ENCODE data around the gene PRDM15.
A peak's percentile ranks its signal among the peaks of the same experiment; 100 is the strongest.

PRDM15 gene

DNA sequence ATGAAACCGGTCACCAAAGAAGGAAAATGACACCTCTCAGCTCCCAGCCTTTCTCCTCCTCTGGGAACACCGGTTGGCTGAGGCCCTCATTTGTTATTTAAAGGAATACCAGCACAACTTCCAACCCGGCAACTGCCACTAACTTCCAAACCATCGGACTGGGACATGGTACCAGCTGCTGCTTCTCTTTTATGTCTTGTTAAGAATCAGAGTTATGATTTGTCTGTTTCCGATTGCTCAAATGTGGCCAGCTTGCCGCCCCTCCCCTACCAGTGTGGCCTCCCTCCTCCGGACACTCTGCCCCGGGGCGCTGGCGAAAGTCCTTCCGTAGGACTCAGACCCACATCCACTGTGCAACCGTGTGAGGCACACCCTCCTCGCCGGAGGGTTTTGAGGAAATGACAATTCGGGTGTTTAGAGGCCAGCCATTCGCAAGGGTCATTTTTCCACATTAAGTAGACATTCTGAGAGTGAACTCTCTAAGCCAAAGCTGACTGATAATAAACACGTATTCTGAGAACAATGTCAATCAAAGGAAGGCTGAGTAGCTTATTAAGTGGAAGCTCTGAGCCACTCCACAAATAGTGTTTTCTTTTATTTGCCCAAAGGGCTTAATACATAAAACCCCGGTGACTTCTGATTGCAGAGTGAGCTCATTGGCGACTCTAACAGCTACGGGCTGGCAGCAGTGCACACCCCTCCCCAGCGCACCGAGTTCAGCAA is 117.8 kb downstream of the PRDM15 start:
- peak; percentile 63 for DNase-seq

DNA sequence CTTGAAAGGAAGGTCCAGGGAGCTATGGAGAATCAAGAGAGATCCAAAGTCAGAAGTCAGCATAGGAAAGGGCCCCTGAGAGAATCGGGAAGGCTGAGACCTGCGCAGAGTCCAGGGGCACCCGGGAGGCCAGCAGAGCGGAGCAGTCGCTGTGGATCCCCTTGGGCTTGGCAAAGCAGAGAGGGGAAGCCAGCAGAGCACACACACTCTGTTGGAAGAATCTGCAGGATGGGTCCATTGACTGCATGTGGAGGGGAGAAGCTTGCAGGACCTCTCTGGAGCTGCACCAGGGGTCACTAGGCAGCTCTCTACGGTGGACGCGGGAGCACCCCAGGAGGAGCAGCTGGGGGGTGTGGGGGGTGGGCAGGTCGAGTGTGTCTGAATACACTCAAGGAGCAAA is 118.7 kb downstream of the PRDM15 start:
- no peak for DNase-seq

DNA sequence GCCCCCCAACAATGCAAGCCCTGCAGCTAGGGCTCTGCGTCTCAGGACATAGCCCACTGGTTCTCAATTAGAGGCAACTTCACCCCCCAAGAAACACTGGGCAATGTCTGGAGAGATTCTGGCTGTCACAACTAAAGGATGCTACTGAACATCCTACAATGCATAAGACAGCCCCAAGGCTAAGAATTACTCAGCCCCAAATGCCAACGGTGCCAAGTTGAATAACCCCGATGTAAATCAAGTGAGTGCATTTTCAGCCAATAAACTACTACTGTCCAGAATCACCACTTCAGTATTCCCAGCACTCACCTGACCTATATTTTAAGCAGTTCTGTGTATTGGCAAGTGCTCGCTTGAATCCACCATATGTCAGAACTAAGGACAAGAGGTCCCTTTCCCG is 119.2 kb downstream of the PRDM15 start:
- no peak for DNase-seq

DNA sequence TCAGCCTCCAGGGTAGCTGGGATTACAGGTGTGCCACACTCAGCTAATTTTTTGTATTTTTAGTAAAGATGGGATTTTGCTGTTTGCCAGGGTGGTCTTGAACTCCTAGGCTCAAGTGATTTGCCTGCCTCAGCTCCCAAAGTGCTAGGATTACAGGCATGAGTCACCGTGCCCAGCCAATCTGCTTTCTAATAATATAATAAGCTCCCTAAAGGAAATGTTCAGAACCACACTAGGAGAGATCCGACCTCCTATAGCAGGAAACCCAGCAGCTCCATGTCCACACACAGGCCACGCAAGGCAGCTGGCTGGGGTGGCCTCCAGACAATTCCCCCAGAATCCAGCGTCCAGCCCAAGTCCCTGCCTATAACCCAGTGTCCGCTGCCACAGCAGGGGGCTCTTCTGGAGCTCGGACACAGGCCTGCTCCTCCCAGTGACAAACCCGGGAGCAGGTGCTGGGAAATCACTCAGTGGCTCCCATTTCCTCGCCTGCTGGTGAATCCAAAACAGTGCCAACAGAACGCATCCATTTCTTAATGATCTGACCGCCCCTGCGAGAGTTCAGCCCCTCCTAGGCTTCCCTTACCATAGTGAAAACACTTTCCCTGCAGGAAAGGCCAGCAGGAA is 119.8 kb downstream of the PRDM15 start:
- DNase-seq = no peak

DNA sequence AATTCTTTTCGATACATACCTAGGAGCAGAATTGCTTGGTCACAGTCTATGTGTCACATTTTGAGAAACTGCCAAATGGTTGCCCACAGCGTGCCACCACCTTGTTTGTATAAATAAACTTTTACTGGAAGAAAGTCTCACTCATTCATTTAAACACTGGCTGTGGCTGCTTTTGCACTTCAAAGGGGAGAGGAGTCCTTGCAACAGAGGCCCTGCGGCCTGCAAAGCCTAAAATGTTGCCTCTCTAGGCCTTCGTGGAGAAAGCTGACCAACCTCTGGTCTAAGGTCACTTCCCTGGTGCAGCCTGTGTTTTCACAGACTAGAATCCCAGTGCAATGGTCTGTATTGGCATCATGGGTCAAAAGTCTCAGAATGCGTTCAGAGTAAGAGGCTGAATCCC is 120.6 kb downstream of the PRDM15 start:
- DNase-seq = no peak

DNA sequence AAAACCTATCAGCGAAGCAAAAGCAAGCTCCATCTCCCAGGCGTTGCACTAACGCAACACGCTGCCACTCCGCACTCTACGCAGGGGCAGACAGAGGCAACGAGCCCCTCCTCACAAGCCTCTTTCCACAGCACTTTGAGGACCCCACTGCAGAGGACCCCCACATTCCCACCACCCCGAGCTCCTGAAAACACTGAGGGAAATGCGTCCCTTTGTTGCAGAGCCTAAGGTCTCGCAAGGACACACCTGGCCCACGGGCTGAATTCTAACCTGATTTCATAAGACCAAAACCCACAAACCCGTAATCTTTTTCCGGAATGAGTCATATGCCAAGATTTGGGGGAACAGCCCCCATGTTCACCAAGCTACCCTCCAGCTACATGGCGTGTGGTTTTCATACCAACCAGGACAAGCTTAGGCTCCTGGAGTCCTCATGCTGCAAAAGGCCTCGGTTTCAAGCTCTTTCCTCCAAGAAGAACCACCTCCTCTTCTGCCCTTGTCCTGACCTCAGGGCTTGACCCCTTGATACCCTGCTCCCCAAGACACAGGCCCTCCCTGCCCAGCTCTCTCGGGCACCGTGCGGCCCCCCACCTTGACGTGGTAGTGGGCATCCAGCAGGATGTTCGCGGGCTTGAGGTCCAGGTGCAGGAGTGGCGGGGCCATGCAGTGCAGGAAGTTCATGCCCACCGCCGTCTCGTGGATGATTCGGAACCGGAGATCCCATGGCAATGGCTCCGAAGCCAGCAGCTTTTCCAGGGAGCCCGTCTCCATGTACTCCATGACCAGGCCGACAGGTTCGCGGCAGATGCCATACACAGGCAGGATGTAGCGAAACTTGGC is 123.0 kb downstream of the PRDM15 start:
- no peak for DNase-seq

DNA sequence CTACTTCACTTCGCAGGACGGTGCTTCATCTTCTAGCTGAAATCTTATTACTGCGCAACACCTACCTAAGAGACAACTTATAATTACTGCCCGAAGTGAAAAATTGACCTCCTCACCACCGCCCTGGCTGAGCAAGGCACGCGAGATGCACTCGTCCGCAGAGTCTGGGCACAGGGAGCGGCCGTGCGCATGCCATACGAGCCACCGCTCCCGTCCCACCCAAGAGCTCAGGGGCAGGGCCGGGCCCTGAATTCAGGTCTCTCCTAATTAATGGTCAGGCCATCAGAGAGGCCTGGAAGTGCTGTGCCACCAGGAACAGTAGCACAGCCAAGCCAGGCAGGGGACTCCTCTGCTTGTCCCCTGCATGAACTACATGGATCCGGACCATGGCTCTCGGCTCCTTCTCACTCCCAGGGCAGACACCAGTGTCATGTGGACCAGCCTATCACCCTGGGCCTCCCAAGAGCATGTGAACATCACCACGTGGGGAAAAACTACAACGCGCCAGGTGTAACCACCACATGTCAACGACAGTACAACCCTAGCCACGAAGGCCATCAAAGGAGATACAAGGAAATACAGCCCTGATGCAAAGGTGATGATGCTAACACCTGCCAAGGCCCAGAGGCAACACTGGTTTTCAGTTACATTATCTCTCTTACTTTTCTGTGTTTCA is 123.7 kb downstream of the PRDM15 start:
- DNase-seq = no peak

DNA sequence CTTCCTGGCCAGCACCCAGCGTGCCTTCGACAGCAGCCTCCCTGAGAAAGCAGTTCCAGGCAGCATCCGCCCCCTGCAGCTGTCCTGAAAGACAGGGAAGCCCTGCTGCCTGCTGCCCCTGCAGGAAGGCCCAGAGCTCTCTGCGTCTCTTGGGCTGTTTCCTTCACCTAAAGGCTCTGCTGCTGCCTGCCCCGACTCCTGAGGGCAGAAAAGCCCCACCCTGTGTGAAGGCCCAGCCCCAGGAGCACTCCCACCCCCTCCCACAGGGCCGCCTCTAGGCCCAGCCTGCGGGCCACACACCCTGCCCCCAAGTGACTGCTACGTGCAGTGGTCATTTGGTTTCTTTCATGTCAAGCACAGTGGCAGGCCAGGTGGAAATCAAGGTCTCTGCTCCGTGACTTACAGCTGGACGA is 124.7 kb downstream of the PRDM15 start:
- DNase-seq = no peak

DNA sequence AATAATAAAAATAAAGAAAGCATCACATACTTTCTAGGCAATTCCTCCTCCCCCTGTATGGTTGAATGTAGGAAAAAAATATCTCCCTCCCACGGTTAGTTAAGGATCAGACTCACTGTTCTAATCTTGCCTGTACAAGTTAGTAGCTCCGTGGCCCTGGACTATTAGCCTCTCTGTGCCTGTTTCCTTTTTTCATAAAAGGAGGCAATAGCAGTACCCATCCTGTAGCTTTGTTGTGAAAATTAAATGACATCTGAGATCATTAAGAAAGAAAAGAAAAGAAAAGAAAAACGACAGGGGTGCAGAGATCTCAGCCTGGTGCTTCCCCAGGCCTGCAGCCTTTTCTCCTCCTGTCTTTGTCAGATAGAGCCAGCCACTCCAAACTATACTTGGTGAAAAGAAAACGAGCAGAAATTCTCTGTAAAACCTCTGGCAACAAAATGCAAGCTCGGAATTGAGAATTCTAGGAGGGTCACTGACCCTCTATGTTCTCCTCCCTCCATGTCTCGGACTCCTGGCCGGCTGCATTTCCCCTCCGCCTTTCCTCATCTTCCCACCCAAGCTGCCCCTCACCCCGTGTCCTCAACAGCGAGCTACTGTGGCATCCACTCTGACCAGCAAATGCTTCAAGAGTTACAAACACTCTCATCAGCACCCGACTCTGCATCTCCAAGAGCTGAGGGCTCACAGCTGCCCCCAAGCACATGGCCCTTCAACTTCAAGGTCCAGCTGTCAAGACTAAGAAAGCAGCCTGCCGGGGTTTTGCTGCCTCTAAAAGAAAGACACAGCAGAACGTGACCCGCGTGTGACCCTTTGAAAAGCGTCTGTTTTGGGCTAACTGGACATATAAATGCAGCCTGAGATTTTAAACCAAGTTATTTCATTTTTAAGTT is 125.9 kb downstream of the PRDM15 start:
- DNase-seq = no peak

DNA sequence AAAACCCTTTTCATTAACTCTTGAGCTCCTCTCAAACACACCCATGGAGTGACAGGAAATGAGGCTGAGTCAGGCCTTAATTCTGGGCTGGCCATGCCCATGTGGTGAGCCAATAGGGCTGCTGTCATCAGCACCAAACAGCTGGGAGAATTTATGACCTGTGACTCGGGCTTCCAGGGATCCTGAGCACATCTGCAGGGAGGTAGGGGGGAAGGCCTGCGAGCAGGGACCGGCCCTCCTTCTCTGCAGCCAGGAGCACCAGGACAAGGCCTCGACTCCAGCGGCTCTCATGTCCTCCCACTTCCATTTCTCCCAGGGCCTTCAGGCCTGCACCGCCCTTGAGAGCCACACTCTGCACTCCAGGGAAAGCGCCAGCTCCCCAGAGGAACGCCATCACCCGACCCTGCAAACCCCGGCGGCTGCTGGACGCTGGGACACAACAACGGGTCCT is 126.9 kb downstream of the PRDM15 start:
- no peak for DNase-seq

DNA sequence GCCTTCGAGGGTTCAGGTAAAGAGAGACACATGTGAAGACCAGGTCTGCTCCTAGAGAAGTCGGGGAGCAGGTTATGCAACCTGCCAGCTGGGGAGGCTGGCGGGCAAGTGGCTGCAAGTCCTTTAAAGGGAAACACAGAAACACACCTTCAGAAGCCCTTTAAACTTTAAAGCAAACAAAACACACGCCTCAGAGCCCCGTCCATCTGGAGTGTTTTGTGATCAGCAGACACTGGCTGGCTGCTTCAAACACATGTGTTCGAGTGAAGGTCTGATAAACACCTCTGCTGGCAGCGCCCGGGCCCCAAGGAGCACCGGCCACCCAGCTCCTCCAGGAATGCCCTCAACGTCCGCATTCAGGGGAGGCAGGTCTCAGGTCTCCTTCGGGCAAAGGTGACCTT is 127.5 kb downstream of the PRDM15 start:
- peak; percentile 30 for DNase-seq

DNA sequence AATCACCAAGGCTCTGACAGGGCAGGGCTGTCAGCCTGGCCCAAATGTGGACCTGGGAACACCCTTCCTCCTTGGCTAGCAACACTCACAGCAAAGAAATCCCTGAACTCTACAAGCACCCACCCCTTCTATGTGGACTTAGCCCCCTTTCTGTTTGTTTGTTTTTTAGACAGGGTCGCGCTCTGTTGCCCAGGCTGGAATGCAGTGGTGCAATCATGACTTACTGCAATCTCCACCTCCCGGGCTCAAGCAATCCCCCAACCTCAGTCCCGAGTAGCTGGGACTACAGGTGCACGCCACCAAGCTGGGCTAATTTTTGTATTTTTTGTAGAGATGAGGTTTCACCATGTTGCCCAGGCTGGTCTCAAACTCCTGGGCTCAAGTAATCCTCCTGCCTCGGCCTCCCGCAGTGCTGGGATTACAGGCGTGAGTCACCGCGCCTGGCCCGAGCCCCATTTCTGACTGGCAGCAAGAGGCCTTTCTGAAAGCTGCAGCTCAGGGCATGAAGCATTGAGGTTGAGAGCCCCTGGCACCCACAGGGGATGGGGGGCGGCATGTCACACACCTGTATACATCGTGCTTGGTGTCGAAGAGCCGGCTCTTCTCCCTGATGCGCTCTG is 128.5 kb downstream of the PRDM15 start:
- DNase-seq = no peak

DNA sequence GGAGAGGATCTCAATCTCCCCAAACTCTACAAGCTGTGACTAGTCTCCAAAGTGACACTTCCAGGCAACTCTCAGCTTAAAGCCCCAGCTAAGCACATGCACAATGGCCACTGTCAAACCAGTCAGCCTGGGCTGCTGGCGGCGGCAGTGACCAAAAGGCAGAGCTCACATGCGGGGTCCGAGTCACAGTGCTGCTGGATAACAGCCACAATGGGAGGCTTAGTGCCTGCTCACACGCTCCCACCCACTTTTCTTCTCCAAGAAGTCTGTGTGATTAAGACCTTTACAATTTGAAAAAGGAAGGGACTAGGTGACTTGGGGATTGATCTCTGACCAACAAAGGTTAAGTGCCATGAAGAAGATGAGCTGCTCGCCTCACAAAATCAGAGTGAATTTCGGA is 129.1 kb downstream of the PRDM15 start:
- DNase-seq = no peak

DNA sequence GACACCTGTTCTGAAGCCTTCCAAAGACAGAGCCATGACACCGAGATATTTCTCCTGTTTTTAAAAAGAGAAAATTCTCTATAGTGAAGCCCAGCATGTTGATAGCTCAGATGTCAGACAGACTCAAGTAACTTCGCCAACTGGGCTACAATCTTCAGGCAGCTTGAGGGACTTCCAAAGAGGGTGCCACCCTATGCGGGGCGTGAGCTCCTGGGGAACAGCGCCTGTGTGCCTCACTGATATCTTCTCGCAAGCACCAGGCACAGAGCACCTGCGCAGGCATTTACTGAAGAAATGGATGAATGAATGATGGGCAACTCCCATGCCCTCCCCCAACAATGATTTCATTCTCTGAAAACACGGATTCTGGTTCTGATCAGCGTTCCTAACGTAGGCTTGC is 129.9 kb downstream of the PRDM15 start:
- no peak for DNase-seq

All from DMS153 (cell line).